ENCODE measurements around the gene RGCC.

RGCC gene

GRCh38 chr13:41502673-41503072 lies 45.3 kb downstream of the RGCC start:
- TF ChIP-seq POLR2AphosphoS5 (IDR thresholded peaks at IDR 0.05; ENCODE audit: low read depth, low read length) (no peak), FOXP2 (optimal IDR thresholded peaks at IDR 0.05; ENCODE audit: borderline replicate concordance, extremely low read depth, extremely low read length, insufficient read depth) (no peak), TAF1 (IDR thresholded peaks at IDR 0.05; ENCODE audit: borderline replicate concordance, insufficient read depth, low read length) (no peak), SIN3A (IDR thresholded peaks at IDR 0.05; ENCODE audit: borderline replicate concordance, insufficient read depth, low read length) (no peak), REST (IDR thresholded peaks at IDR 0.05; ENCODE audit: insufficient read depth in 1 of 2, low read depth in 2 of 2, low read length in 2 of 2) (no peak)

- TF ChIP-seq REST (IDR thresholded peaks at IDR 0.05; ENCODE audit: insufficient read depth in 1 of 2, low read depth in 2 of 2, low read length in 2 of 2), result no peak
- no peak for TF ChIP-seq FOXP2 (optimal IDR thresholded peaks at IDR 0.05; ENCODE audit: borderline replicate concordance, extremely low read depth, extremely low read length, insufficient read depth)
- no peak for TF ChIP-seq POLR2AphosphoS5 (IDR thresholded peaks at IDR 0.05; ENCODE audit: low read depth, low read length)
- TF ChIP-seq SIN3A (IDR thresholded peaks at IDR 0.05; ENCODE audit: borderline replicate concordance, insufficient read depth, low read length), result no peak
- TF ChIP-seq TAF1 (IDR thresholded peaks at IDR 0.05; ENCODE audit: borderline replicate concordance, insufficient read depth, low read length), result no peak
These were observed 46.0 kb downstream of the RGCC start for GRCh38 chr13:41503356-41503755.

- TF ChIP-seq SIN3A (IDR thresholded peaks at IDR 0.05; ENCODE audit: borderline replicate concordance, insufficient read depth, low read length) (no peak), TAF1 (IDR thresholded peaks at IDR 0.05; ENCODE audit: borderline replicate concordance, insufficient read depth, low read length) (no peak), POLR2AphosphoS5 (IDR thresholded peaks at IDR 0.05; ENCODE audit: low read depth, low read length) (no peak), FOXP2 (optimal IDR thresholded peaks at IDR 0.05; ENCODE audit: borderline replicate concordance, extremely low read depth, extremely low read length, insufficient read depth) (no peak), REST (IDR thresholded peaks at IDR 0.05; ENCODE audit: insufficient read depth in 1 of 2, low read depth in 2 of 2, low read length in 2 of 2) (no peak)
These were observed 48.0 kb downstream of the RGCC start for GRCh38 chr13:41505209-41505835.

- TF ChIP-seq SIN3A (IDR thresholded peaks at IDR 0.05; ENCODE audit: borderline replicate concordance, insufficient read depth, low read length) (no peak), FOXP2 (optimal IDR thresholded peaks at IDR 0.05; ENCODE audit: borderline replicate concordance, extremely low read depth, extremely low read length, insufficient read depth) (no peak), REST (IDR thresholded peaks at IDR 0.05; ENCODE audit: insufficient read depth in 1 of 2, low read depth in 2 of 2, low read length in 2 of 2) (no peak), TAF1 (IDR thresholded peaks at IDR 0.05; ENCODE audit: borderline replicate concordance, insufficient read depth, low read length) (no peak)
These were observed 49.0 kb downstream of the RGCC start for GRCh38 chr13:41506312-41506711.
